OCI-LY7 (cell line): ENCODE measurements around the gene CSNK2A1.

ENCODE experiments used
- CTCF ChIP-seq: fragments of 200-600 bp; sonication (generic); conservative IDR thresholded peaks from 2 replicates; pipeline ENCODE4 v1.5.1; 2014; ENCODE audit warnings: mild to moderate bottlenecking, antibody characterized with exemption, low read length, moderate library complexity, mixed read lengths
- EZH2phosphoT487 ChIP-seq: fragments of 200-600 bp; sonication (generic); IDR thresholded peaks from 2 replicates; pipeline ENCODE4 v1.6.1; 2018; ENCODE audit warnings: low read depth, borderline replicate concordance, mild to moderate bottlenecking, mixed run types, antibody characterized with exemption, low read length, moderate library complexity, mixed read lengths

GRCh38 chr20:478010-478948 lies 65.3 kb downstream of the CSNK2A1 start:
- no peak for TF ChIP-seq CTCF
- TF ChIP-seq EZH2phosphoT487 = no peak
